Measurements from ENCODE around the gene COG7.
"Not testable (repeated sequence)": the region's sequence is repeated elsewhere in the genome, so short reads cannot be mapped to it uniquely, and the experiment has no call there.

COG7 gene

DNA sequence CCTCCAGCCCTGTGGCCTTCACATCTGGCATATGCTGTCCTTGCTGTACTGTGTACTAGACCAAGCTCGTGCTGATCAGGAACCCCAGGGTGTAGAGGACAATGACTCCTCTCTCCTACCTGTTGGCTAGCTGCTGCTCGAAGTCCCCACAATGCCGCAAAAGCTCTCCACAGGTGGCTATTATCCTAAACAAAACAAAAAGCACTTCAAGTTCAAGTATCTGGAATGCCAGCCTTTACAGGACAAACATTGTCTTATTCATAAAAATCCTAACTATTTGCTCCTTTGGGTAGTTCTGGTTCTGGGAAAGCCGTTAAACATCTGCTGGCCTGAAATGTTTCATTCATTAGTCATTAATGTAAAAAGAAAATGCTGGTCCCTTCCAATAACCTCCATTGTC, 42.8 kb downstream of the COG7 start:
- H3K36me3 ChIP-seq (ENCODE audit: control insufficient read depth, insufficient read depth, low read length) = peaks cover 56% of the 10 kb centered on the region
- WGBS, 2 experiments (ENCODE audit: insufficient coverage in 2 of 2) = 56 to 66% methylated on average over 2 to 3 of the region's 4 CpGs
- no peak overlapping the region for H3K27ac ChIP-seq (ENCODE audit: low read depth, low read length, severe bottlenecking)
- peaks cover 5% of the 10 kb centered on the region for H3K4me1 ChIP-seq (ENCODE audit: control insufficient read depth, insufficient read depth, low read length, poor library complexity, severe bottlenecking)
- no peaks in the 10 kb centered on the region for H3K9me3 ChIP-seq (ENCODE audit: control insufficient read depth, low read length)
- H3K4me3 ChIP-seq (ENCODE audit: extremely low read depth, insufficient read depth, low read length, poor library complexity, severe bottlenecking) = no peak overlapping the region

DNA sequence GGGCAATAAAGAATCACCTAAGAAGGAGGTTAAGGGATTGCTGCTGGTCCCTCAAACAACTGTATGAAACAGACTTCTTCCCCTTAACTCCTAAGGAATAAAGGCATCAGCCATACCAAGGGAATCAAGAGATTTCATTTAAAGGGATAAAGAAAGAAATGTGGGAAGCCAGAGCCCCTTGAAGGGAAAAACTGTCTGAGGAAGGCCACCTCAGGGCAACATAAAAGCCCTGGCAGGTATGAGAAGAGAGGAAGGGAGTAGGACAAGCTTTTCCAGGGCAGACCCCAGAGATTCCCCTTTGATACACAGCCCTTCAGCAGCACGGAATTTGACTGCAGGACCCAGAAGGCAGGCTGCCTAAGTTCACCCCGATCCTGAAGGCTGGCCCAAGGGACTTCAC, 43.5 kb downstream of the COG7 start:
- H3K36me3 ChIP-seq (ENCODE audit: control insufficient read depth, insufficient read depth, low read length) = peaks cover 56% of the 10 kb centered on the region
- H3K4me3 ChIP-seq (ENCODE audit: extremely low read depth, insufficient read depth, low read length, poor library complexity, severe bottlenecking) = no peak overlapping the region
- no peak overlapping the region for H3K27ac ChIP-seq (ENCODE audit: low read depth, low read length, severe bottlenecking)
- peaks cover 5% of the 10 kb centered on the region for H3K4me1 ChIP-seq (ENCODE audit: control insufficient read depth, insufficient read depth, low read length, poor library complexity, severe bottlenecking)
- WGBS, 2 experiments (ENCODE audit: insufficient coverage in 2 of 2) = 74 to 94% methylated on average over 2 of the region's 2 CpGs
- no peaks in the 10 kb centered on the region for H3K9me3 ChIP-seq (ENCODE audit: control insufficient read depth, low read length)

DNA sequence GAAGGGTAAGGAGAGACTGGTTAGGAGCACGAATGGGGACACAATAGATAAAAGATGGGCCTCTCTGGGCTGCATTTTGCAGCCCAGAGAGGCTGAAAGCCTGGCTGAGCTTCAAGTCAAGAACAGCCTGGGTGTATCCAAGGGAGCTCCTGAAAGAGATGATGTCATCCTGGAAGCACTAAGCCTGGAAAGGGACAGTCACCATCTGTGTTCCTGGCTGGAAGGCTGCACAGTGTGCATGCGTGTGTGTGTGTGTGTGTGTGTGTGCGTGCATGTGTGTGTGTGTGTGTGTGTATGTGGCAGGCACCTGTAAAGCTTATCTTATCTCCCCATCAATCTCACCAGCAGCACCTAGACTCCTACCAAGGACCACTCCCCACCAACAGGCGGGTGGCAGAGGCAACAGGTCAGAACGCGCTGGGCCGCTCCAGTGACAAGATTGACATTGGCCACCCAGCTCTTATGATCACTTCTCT, 44.1 kb downstream of the COG7 start:
- peak overlapping the region; percentile 5 for H3K27ac ChIP-seq (ENCODE audit: low read depth, low read length, severe bottlenecking)
- H3K36me3 ChIP-seq (ENCODE audit: control insufficient read depth, insufficient read depth, low read length) = peaks cover 57% of the 10 kb centered on the region
- 90 to 93% methylated on average over 5 to 6 of the region's 7 CpGs for WGBS, 2 experiments (ENCODE audit: insufficient coverage in 2 of 2)

DNA sequence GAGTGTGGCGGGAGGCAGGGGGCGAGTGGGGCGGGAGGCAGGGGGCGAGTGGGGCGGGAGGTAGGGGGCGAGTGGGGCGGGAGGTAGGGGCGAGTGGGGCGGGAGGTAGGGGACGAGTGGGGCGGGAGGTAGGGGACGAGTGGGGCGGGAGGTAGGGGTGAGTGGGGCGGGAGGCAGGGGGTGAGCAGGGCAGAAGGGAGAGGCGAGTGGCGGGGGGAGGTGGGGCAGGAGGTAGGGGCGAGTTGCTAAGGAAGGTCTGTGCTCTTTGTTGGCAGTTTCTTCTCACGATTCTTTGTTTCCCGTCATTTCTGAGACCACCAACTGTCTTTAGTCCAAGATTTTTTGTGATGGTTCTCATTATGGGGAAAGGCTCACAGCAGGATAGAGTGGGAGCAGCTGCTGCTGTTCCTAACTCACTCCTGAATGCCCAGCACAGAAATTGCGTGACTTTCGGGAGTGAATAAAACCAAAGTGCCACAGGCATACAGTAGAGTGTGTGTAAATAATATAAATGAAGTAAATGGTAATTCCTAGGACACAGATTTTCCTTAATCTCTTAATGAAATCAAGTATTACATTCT, 44.7 kb downstream of the COG7 start:
- H3K27ac ChIP-seq (ENCODE audit: low read depth, low read length, severe bottlenecking) = peak overlapping the region; percentile 5
- H3K36me3 ChIP-seq (ENCODE audit: control insufficient read depth, insufficient read depth, low read length) = peaks cover 54% of the 10 kb centered on the region
- 85 to 95% methylated on average over 3 to 4 of the region's 21 CpGs for WGBS, 2 experiments (ENCODE audit: insufficient coverage in 2 of 2)
- H3K4me3 ChIP-seq (ENCODE audit: extremely low read depth, insufficient read depth, low read length, poor library complexity, severe bottlenecking) = no peak overlapping the region
- H3K9me3 ChIP-seq (ENCODE audit: control insufficient read depth, low read length) = no peaks in the 10 kb centered on the region
- H3K4me1 ChIP-seq (ENCODE audit: control insufficient read depth, insufficient read depth, low read length, poor library complexity, severe bottlenecking) = peaks cover 5% of the 10 kb centered on the region

More for the DNA sequence above, 44.1 kb downstream of the COG7 start:
- H3K4me3 ChIP-seq (ENCODE audit: extremely low read depth, insufficient read depth, low read length, poor library complexity, severe bottlenecking) = no peak overlapping the region
- H3K9me3 ChIP-seq (ENCODE audit: control insufficient read depth, low read length) = no peaks in the 10 kb centered on the region
- H3K4me1 ChIP-seq (ENCODE audit: control insufficient read depth, insufficient read depth, low read length, poor library complexity, severe bottlenecking) = peaks cover 5% of the 10 kb centered on the region

DNA sequence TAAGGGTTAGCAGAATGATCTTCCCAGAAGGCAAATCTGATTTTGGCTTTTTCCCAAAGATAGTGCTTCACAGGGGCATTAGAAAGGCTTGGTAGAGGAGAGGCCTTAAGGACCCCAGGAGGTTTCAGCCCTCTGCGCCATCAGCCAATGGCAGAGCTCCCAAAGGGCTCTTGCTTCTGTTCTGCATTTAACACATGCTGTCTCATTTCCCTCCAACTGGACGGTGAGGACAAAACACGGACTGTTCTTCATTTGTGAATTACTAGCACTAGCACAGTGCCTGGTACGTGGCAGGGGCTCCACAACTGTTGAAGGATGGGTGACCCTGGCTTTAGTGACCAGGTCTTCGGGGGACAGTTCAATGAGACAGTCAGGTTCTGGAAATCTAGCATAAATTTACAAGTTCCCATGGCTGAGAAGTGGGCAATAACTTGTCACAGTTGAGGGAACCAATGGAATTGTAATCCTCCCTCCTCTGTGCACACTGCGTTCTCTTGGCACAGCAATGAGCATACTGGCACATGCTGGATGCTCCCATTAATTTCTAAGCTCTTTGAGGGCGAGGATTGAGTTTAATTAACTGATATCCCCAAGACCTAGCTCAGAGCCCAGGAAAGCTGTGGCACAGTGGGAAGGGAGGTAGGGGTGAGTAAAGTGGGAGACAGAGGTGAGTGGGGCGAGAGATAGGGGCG, 45.4 kb downstream of the COG7 start:
- Histone ChIP-seq H3K27ac (ENCODE audit: low read depth, low read length, severe bottlenecking) (no peak overlapping the region), H3K36me3 (ENCODE audit: control insufficient read depth, insufficient read depth, low read length) (peaks cover 53% of the 10 kb centered on the region), H3K4me1 (ENCODE audit: control insufficient read depth, insufficient read depth, low read length, poor library complexity, severe bottlenecking) (peaks cover 5% of the 10 kb centered on the region), H3K9me3 (ENCODE audit: control insufficient read depth, low read length) (no peaks in the 10 kb centered on the region), H3K4me3 (ENCODE audit: extremely low read depth, insufficient read depth, low read length, poor library complexity, severe bottlenecking) (no peak overlapping the region)
- 88 to 93% methylated on average over 5 to 7 of the region's 9 CpGs for WGBS, 2 experiments (ENCODE audit: insufficient coverage in 2 of 2)

DNA sequence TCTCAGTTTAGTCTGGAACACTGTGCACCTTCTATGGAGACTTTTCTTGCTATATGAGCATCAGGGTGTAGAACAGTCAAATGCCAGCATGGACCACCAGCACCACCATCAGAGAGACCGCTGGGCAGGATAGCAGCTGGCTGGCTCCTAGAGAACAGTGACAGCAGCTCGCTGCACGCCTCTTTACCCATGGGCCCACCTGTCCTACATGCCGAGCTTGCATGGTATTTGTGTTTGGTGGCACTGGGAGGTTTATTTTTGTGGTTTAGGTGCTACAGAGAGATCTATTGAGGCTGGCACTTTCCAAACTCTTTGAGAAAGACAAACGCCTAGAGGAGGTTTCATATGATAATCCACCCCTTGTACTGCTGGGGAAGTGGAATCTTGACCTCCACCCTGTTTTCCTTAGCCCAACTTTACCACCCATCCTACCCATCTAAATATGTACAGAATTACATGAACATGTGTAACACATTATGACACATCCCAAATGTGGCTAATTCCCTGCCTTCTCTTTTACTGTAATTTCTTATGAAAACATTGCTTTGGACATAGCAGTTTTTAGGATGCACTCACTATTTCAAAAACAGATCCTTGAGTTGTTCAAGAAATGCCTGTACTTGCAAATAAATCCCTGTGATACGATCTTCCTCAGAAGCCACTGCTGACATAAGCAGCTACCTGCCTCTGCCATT, 46.3 kb downstream of the COG7 start:
- Histone ChIP-seq H3K4me3 (ENCODE audit: extremely low read depth, insufficient read depth, low read length, poor library complexity, severe bottlenecking) (no peak overlapping the region), H3K9me3 (ENCODE audit: control insufficient read depth, low read length) (no peaks in the 10 kb centered on the region), H3K36me3 (ENCODE audit: control insufficient read depth, insufficient read depth, low read length) (peaks cover 52% of the 10 kb centered on the region), H3K4me1 (ENCODE audit: control insufficient read depth, insufficient read depth, low read length, poor library complexity, severe bottlenecking) (peaks cover 5% of the 10 kb centered on the region), H3K27ac (ENCODE audit: low read depth, low read length, severe bottlenecking) (no peak overlapping the region)
- 93 to 94% methylated on average over 2 to 5 of the region's 6 CpGs for WGBS, 2 experiments (ENCODE audit: insufficient coverage in 2 of 2)

DNA sequence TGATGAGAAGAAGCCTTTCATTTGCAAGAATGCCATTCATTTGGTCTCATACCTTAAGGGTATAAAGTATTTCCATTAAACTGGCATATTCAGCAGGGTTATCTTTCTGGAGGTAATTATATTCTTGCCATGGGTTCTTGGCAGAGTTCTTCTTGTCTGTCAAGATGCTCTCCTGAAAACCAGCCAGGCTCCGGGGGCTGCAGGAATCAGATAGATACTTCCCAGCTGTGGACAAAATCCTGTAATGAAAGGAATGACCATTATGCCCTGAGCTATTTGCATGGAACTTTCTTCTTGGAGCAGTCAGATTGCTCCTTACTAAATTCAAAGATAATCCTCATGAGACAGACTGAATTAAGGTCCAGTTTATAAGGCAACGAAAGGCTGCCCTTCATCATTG, 47.0 kb downstream of the COG7 start:
- no peak overlapping the region for H3K4me3 ChIP-seq (ENCODE audit: extremely low read depth, insufficient read depth, low read length, poor library complexity, severe bottlenecking)
- WGBS, 2 experiments (ENCODE audit: insufficient coverage in 2 of 2) = 86 to 100% methylated on average over 1 to 2 of the region's 2 CpGs
- H3K36me3 ChIP-seq (ENCODE audit: control insufficient read depth, insufficient read depth, low read length) = peaks cover 45% of the 10 kb centered on the region

DNA sequence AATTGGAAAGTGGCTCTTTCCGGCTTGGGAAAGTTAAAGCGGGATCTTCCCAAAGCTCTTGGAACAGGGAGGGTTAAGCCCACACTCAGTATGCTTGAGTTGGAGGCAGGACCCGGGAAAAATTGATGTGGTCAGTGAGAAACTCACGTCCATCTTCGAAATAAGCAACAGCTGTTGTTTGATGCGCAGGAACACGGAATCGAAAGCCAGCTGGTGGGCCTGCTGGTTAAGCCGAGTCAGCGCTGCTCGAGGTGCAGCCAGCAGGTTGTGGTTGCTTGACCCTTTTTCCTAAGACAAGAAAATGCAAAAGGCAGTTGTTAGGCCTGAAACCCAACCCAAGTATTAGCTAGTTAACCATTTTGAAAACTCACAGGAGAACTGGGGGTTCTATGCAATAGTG, 49.4 kb downstream of the COG7 start:
- Histone ChIP-seq H3K27ac (ENCODE audit: low read depth, low read length, severe bottlenecking) (no peak overlapping the region), H3K36me3 (ENCODE audit: control insufficient read depth, insufficient read depth, low read length) (peaks cover 45% of the 10 kb centered on the region), H3K4me1 (ENCODE audit: control insufficient read depth, insufficient read depth, low read length, poor library complexity, severe bottlenecking) (peaks cover 4% of the 10 kb centered on the region), H3K9me3 (ENCODE audit: control insufficient read depth, low read length) (no peaks in the 10 kb centered on the region), H3K4me3 (ENCODE audit: extremely low read depth, insufficient read depth, low read length, poor library complexity, severe bottlenecking) (no peak overlapping the region)
- 89 to 96% methylated on average over 11 of the region's 11 CpGs for WGBS, 2 experiments (ENCODE audit: insufficient coverage in 2 of 2)

More for the DNA sequence above, 47.0 kb downstream of the COG7 start:
- Histone ChIP-seq H3K9me3 (ENCODE audit: control insufficient read depth, low read length) (no peaks in the 10 kb centered on the region), H3K27ac (ENCODE audit: low read depth, low read length, severe bottlenecking) (no peak overlapping the region), H3K4me1 (ENCODE audit: control insufficient read depth, insufficient read depth, low read length, poor library complexity, severe bottlenecking) (peaks cover 5% of the 10 kb centered on the region)

DNA sequence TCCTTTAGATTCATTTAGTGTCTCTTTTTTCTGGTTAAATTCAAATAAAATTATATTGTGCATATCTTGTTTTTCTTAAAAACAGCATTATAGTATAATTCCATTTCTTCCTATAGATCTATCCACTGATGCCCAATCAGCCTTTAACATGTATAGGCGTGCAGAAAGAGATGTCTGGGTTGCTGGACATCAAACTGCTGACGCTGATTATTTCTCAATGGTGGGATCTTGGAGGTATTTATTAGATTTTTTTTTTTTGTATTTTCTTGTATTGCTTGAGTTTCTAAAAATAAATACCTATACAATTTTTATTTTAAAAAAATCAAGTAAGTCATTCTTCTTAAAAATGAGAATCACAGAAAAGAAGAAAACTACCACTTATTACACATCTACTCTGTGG, 50.9 kb downstream of the COG7 start:
- peaks cover 4% of the 10 kb centered on the region for H3K4me1 ChIP-seq (ENCODE audit: control insufficient read depth, insufficient read depth, low read length, poor library complexity, severe bottlenecking)
- H3K9me3 ChIP-seq (ENCODE audit: control insufficient read depth, low read length) = no peaks in the 10 kb centered on the region
- H3K27ac ChIP-seq (ENCODE audit: low read depth, low read length, severe bottlenecking) = no peak overlapping the region
- WGBS, 2 experiments (ENCODE audit: insufficient coverage in 2 of 2) = 83 to 100% methylated on average over 2 of the region's 2 CpGs
- H3K36me3 ChIP-seq (ENCODE audit: control insufficient read depth, insufficient read depth, low read length) = peaks cover 58% of the 10 kb centered on the region
- no peak overlapping the region for H3K4me3 ChIP-seq (ENCODE audit: extremely low read depth, insufficient read depth, low read length, poor library complexity, severe bottlenecking)

DNA sequence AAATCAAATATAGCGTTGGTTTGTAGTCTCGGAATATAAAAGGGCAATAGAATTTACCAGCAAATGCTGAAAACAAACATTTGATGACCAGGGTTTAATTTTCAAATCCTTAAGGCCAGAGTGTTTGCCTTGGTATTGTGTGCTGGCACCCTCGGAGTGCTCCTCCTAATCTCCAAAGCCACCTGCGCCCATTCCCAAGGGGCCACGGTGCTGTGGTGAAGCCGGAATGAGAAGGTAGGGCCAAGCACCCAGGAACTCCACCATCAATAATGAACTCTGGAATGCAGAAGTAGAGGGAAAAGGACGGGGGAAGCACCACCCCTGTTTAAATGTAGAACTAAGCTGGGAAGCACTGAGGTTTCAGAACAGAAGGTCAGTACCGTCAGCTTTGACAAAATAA, 51.9 kb downstream of the COG7 start:
- no peaks in the 10 kb centered on the region for H3K9me3 ChIP-seq (ENCODE audit: control insufficient read depth, low read length)
- WGBS, 2 experiments (ENCODE audit: insufficient coverage in 2 of 2) = 94 to 100% methylated on average over 1 to 2 of the region's 8 CpGs
- peaks cover 4% of the 10 kb centered on the region for H3K4me1 ChIP-seq (ENCODE audit: control insufficient read depth, insufficient read depth, low read length, poor library complexity, severe bottlenecking)

DNA sequence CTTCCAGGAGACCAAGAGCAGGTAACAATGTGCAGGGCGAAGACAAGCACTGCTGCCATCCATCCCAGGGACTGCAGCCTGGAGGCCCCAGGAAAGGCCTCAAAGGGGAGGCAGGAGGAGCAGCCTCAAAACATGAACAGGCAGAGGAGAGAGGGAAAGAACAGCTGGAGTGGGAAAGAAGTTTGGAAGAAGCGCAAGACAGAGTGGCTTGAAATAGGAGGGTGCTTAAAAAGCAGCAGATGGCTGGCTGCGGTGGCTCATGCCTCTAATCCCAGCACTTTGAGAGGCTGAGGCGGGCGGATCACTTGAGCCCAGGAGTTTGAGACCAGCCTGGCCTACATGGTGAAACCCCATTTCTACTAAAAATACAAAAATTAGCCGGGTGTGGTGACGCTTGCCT, 52.5 kb downstream of the COG7 start:
- not testable (repeated sequence) for H3K27ac ChIP-seq (ENCODE audit: low read depth, low read length, severe bottlenecking); H3K4me1 ChIP-seq (ENCODE audit: control insufficient read depth, insufficient read depth, low read length, poor library complexity, severe bottlenecking); H3K9me3 ChIP-seq (ENCODE audit: control insufficient read depth, low read length); H3K4me3 ChIP-seq (ENCODE audit: extremely low read depth, insufficient read depth, low read length, poor library complexity, severe bottlenecking)
- H3K36me3 ChIP-seq (ENCODE audit: control insufficient read depth, insufficient read depth, low read length) = peaks cover 44% of the 10 kb centered on the region
- WGBS, 2 experiments (ENCODE audit: insufficient coverage in 2 of 2) = 97 to 100% methylated on average over 3 to 5 of the region's 7 CpGs

More for the DNA sequence above, 51.9 kb downstream of the COG7 start:
- no peak overlapping the region for H3K27ac ChIP-seq (ENCODE audit: low read depth, low read length, severe bottlenecking)
- H3K4me3 ChIP-seq (ENCODE audit: extremely low read depth, insufficient read depth, low read length, poor library complexity, severe bottlenecking) = no peak overlapping the region
- H3K36me3 ChIP-seq (ENCODE audit: control insufficient read depth, insufficient read depth, low read length) = peaks cover 50% of the 10 kb centered on the region

Data from mesodermal cell (in vitro differentiated cells).